Stimulated activated CD4-positive, alpha-beta T cell treated with anti-CD3 and anti-CD28 coated beads, TNF-alpha, amount 100 ng/mL, for 24 hours (primary cell): ENCODE results near the gene C7.
"Not testable (repeated sequence)": the region's sequence is repeated elsewhere in the genome, so short reads cannot be mapped to it uniquely, and the experiment has no call there.

Experiments used
- DNase-seq, 3 experiments: peaks; one replicate each; pipeline ENCODE4 v3.0.0-alpha.2; 2020; ENCODE audit warnings: low read depth in 3 of 3

C7 gene

GRCh38 chr5:40991168-40991980 lies 82.1 kb downstream of the C7 start:
- no peak for DNase-seq

GRCh38 chr5:40991981-40992559 lies 82.8 kb downstream of the C7 start:
- no peak for DNase-seq

- no peak for DNase-seq
These were observed 86.7 kb downstream of the C7 start for GRCh38 chr5:40995801-40996586.

- no peak for DNase-seq
These were observed 89.8 kb downstream of the C7 start for GRCh38 chr5:40999142-40999541.

- no peak for DNase-seq
These were observed 90.7 kb downstream of the C7 start for GRCh38 chr5:40999966-41000365.

GRCh38 chr5:41003670-41004376 lies 94.5 kb downstream of the C7 start:
- DNase-seq, result no peak

- no peak for DNase-seq
These were observed 95.6 kb downstream of the C7 start for GRCh38 chr5:41004931-41005330.

- no peak for DNase-seq
These were observed 99.9 kb downstream of the C7 start for GRCh38 chr5:41009232-41009631.

GRCh38 chr5:41010572-41010971 lies 101.3 kb downstream of the C7 start:
- no peak for DNase-seq

- no peak for DNase-seq
These were observed 103.0 kb downstream of the C7 start for GRCh38 chr5:41012318-41012717.

GRCh38 chr5:41022600-41022999 lies 113.3 kb downstream of the C7 start:
- DNase-seq, result not testable (repeated sequence)
